GM18505 (cell line): ENCODE results near the gene ACIN1.

Experiments used
- ATAC-seq: cut with Tn5 transposase; IDR thresholded peaks from one replicate; pipeline ENCODE4 v1.9.1; 2021; ENCODE audit not compliant: unreplicated experiment
- POLR2A ChIP-seq: IDR thresholded peaks from 4 replicates; pipeline ENCODE4 v1.6.1; 2011; ENCODE audit warnings: borderline replicate concordance; ENCODE audit not compliant: insufficient read depth, insufficient read length; ENCODE audit errors: extremely low read depth

The ACIN1 gene

DNA sequence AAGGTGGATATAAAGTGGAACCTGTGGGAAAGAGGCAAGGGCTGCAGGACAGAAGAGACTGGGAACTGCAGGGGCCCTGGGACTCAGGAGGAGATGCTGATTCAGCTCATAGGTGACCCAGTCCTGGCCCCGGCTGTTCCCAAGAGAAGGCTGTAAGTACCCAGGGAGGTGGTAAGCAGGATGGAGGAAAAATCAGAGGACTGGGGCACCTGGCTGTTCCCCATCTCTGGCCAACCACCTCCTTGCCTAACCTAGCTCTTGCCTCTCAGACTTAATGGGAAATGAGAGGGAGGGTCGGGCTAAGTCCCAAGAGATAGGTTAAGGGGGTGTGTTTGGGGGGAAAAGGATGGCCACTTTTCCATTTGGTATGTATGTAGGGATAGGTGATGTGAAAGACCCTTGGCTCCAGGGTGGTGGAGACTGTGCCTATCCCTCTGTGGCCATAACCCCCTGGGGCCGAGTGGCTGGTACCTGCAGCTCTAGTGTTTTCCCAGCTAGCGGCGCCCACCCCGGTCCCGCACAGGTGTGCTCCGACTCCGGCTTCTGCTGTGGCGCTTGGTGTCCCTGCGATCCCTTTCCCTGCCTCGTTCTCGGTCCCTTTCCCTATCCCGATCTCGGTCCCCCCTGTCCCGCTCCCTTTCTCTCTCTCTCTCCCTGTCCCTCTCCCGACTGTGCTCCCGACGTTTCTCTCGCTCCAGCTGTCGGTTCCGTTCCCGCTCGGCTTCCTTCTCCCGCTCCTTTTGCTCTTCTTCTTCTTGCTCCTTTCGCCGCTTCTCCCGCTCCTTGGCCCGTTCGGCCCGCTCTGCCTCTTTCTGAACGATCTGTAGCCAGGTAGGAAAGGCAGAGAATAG is 36.1 kb downstream of the ACIN1 start:
- ATAC-seq, result no peak
- no peak for TF ChIP-seq POLR2A

DNA sequence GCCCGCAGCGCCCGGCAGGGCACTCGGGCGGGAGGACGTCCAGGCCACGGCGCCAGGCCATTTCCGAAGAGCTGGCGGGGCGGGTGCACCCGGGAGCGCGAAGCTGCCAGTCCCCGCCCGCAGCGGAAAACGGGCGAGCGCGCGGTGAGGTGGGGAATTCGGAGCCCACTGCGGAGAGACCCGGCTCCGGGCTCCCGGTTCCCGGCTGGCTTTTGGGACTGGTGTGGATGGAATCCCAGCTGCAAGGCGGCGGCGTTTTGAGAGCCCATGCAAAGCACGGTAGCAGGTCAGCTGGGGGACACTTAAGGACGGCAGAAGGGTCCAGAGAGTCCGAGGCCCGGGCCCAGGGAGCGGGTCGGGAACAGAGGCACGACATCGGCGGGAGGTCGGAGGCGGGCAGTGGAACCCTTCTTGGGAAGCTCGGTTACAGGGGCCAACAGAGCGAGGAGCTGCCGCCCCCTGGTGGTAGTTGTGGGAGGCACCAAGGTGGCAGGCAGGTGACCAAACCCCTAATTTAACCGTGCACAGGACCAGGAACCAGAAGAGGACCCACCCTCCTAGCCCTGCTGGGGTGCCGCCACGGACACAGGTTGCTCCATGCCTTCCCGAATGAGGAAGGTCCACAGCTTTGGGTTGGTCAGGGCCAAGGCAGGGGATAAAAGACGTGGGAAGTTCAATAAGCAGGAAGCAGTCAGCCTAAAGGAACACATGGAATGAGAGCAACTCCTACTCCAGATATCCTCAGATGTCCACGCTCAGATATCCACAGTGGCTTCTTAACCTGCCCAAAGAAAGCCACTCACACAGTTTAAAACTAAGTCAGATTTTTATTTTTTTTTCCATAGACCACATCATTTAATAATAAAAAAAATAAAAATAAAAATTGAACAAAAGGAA is 36.9 kb downstream of the ACIN1 start:
- ATAC-seq, result peak; percentile 55
- TF ChIP-seq POLR2A, result no peak

DNA sequence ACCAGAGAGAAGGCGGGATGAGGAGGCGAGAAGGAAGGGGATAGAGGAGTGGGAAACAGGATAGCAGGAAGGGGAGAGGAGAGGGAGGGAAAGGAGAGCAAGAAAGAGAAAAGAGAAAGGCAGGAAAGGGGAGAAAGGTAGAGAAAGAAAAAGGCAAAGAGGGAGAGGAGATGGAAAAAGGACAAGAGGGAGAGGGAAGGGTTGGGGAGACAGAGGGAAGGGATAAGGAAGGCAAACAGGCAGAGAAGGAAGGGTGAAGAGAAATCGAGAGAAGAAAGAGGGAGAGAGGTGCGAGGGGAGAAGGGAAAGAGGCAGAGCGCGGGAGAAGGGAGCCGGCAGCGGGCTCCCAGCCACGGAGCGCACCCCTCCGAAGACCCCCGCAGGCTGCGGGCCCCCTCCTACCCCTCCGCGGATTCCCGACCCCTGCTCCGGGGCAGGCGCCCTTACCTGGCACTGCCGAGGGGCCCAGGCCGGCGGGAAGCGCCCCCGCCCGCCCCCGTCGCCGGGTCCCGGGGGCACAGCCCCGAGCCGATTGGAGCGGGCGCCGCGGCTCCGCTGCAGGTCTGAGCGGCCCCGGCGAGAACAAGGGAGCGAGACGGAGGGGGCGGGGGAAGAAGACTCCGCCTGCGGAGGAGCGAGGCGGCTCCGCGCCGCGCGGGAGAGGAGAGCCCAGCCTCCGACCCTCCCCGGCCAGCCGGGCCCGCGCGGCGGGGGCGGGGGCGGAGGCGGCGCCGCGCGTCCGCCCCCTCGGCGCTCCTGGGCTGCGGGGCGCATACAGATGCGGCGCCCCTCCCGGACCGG is 37.8 kb downstream of the ACIN1 start, which contains the start of gene CDH24:
Gene CDH24 (minus strand): TSS at position 565 of the 801 bp plus-strand sequence. CDS start 1,787 bp downstream, outside the sequence.
- TF ChIP-seq POLR2A, result no peak
- ATAC-seq, result peak; percentile 43

DNA sequence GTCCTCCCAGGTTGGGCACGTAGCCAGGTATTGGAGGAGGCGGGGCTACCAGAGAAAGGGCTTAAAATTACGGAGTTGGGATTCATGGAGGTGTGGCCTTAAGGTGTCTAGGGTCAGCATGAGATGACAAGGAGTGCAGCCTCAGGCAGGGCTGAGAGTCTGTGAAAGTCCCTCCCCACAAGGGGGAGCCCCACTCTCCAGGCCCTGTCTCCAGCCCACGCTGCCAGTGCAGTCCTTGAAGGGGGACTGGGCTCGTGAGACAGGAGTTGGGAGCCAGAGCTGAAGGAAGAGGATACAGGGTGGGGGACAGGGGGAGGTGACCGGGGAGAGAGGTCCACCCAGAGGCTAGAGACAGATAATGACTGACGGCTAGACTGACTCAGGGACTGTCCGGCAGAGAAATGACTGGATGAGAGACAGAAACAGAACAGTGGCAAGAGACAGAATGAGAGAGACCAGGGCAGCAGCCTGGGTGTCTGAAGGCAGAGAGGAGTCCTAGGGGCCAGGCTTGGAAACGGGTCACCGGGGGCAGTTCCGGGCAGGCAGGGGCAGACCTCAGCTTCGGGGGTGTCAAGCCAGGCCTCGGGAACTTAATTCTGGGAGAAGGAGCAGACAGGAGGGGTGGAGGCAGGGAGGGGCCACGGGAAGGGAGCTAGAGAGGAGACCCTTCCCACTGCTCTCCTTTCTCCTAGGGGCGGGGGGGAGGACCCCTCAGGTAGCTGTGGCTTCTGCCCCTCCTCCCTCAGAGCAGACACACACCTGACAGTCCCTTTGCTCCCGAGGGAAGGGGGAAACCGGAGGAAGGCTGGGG is 38.6 kb downstream of the ACIN1 start:
- ATAC-seq, result peak; percentile 50
- no peak for TF ChIP-seq POLR2A

DNA sequence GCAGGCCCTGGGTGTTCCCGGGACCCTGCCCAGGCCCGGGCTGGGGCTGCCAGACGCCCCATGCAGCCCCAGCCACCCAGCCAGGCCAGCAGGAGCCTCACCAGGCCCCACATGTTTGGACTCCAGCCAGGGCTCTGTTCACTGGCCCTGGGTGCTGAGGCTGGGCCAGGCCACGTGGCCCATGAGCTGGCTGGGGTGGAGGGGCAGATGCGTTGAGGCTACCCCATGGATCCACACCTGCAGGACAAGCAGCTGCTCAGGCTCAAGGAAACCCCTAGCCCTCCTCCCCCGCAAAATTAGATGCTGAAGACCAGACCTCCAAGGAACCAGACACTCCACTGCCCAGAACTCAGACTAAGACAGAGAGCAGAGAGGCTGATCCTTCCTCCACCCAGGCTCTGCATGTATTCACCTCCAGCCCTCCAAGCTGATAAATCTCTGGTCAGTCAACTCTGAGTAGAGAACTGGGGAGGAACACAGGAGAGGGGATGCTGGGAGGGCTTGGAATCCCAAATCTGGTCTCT is 39.3 kb downstream of the ACIN1 start:
- no peak for TF ChIP-seq POLR2A
- ATAC-seq, result no peak

DNA sequence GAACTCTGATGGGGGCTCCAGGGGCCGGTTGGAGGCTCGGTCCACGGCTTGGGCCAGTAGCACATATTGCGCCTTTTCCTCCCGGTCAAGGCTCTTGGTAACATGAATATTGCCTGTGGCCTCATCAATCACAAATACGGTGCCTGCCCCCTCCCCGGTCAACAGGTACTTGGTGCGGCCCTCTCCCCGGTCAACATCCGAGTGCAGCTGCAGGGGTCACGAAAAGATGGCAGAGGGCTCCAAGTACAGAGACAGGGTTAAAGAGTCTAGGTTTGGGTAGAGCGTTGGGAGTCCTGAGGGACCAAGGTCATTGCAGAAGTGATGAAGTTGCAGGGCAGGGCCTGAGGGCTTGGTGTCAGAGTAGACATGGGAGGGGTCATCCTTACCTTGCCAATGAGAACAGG is 39.8 kb downstream of the ACIN1 start:
- no peak for TF ChIP-seq POLR2A
- no peak for ATAC-seq

DNA sequence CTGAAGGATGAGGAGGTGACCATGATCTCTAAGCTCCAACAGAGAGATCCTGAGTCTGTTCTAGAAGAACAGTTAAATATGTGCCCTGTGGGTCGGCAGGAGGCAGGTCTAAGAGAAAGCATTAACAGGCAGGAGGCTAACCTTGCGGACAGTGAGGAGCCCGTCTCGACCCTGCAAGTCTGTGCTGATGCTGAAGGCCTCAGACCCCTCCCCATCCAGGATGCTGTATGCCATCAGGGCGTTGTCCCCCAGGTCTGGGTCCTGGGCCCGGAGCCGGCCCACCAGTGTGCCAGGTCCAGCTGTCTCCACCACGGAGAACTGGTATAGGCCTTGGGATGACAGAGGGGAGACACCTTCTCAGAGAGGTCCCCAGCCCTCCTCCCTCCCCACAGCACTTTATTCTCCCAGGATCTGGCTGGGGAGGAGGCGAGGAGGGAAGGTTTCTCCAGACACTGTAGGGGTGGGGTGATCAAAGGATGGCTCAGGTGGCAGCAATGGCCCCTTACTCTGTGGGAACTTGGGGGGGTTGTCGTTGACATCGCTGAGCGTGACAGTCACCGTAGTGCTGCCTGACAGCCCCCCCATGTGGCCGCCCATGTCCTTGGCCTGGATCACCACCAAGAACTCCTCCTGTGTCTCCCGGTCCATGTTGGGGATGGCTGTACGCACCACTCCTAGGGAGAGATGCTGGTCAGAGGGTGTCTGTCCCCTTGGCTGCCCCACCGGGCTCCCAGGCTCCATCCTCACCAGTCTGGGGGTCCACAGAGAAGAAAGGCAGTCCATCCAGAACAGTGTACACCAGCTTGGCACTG is 40.7 kb downstream of the ACIN1 start:
- no peak for TF ChIP-seq POLR2A
- ATAC-seq, result no peak

DNA sequence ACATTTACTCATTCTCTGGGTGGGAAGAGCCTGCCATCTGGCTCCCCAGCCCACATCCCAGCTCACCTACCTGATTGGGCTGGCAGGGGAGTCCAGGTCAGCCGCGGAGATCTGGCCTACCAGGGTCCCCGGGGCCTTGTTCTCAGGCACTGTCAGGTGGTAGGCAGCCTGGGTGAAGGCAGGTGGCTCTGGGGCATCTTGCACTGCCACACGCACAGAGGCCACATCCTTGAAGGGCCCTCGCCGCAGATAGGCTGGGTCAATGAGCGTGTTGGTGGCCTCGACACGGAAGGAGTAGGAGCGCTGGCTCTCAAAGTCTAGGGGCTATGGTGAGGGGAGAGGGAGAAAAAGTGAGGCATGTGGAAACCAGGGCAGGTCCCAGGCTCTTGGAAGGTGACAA is 41.5 kb downstream of the ACIN1 start:
- TF ChIP-seq POLR2A, result no peak
- no peak for ATAC-seq

DNA sequence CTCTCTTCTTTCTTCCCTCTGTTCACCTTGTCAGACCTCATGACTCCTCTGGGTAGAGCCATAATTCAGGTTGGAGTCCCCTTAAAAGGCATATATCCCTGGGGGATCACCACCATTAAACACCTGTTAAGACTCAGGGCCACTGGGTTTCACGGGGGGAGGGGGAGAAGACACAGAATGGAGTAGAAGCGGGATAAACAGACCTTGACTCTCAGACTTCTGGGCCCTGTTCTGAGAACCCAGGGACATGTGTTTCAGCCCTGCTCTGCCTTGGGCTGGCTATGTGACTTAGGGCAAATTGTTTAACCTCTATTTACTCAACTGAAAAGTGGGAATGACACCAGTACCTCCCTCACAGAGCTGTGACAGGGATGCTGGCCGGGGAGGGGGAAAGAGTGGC is 42.3 kb downstream of the ACIN1 start:
- no peak for ATAC-seq
- TF ChIP-seq POLR2A, result no peak

DNA sequence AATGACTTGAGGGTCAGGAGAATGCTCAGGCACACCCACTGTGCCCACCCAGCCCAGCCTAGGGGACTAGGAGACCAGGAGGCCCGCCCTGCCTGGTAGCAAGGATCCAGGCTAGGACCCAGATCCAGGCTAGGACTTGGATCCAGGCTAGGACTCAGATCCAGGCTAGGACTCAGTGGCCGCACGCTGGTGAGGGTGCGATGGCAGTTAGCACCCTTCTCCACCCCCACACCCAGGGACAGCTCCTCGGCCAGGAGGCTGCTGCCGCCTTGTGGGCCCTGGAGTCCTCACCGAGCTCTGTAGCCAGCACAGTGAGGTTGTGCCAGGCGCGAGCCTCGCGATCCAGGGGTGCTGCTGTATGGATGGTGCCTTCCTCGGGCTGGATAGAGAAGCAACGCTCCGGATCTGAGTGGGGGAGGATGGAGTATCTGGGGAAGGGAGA is 42.7 kb downstream of the ACIN1 start:
- no peak for TF ChIP-seq POLR2A
- no peak for ATAC-seq
